ENCODE results near the gene CHN1.

Gene CHN1

DNA sequence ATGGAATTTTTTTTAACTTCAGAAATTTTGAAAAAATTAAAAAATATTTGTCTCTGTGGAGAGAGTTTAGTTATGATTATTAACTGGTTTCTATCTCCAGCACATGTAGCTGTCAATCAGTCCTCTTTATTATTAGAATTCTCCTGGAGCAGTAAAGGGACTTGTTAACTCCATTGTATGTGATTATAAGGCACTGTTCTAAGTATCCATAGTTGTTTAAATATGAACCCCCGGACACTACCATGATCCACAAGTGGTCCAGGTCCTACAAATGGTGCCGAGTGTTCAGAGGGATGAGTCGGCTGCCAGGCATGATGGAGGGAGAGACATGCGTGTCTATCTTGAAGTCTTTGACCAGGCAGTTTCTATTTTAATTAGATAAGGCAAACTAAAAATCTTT lies 241.4 kb downstream of the CHN1 start:
- no peaks in the 10 kb centered on the region for H3K9me3 ChIP-seq (ENCODE audit: control insufficient read depth, insufficient read depth, low read length)
- H3K36me3 ChIP-seq (ENCODE audit: control insufficient read depth, insufficient read depth, low read length) = no peaks in the 10 kb centered on the region
- H3K4me3 ChIP-seq (ENCODE audit: low read depth, low read length) = no peak overlapping the region
- H3K4me1 ChIP-seq (ENCODE audit: control insufficient read depth, insufficient read depth, low read length) = peaks cover 5% of the 10 kb centered on the region
- H3K9ac ChIP-seq (ENCODE audit: low read depth, low read length) = no peak overlapping the region
- H3K27me3 ChIP-seq (ENCODE audit: control insufficient read depth, insufficient read depth, low read length) = no peaks in the 10 kb centered on the region

DNA sequence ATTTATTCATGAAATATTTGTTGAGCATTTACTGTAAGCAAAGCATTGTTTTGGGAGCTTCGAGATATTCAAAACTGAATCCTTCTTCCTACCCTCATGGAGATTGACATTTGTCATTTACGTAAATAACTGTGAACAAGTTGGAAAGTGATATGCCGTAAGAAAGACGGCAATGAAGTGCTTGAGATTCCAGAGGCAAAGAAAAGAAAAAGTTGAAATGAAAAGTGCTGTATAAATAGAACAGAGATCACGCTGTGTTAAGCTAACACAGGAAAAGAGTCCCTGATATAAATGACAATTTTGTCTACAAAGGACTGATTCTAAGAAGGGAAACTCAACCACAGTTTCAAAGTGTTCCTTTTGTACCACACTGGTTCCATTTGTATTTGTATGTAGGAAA lies 242.7 kb downstream of the CHN1 start:
- peaks cover 5% of the 10 kb centered on the region for H3K4me1 ChIP-seq (ENCODE audit: control insufficient read depth, insufficient read depth, low read length)
- H3K9ac ChIP-seq (ENCODE audit: low read depth, low read length) = no peak overlapping the region
- no peaks in the 10 kb centered on the region for H3K36me3 ChIP-seq (ENCODE audit: control insufficient read depth, insufficient read depth, low read length)
- H3K4me3 ChIP-seq (ENCODE audit: low read depth, low read length) = no peak overlapping the region
- no peaks in the 10 kb centered on the region for H3K27me3 ChIP-seq (ENCODE audit: control insufficient read depth, insufficient read depth, low read length)
- H3K9me3 ChIP-seq (ENCODE audit: control insufficient read depth, insufficient read depth, low read length) = no peaks in the 10 kb centered on the region

GRCh38 chr2:174761837-174762236 lies 243.3 kb downstream of the CHN1 start:
- Histone ChIP-seq H3K4me3 (ENCODE audit: low read depth, low read length) (no peak overlapping the region), H3K36me3 (ENCODE audit: control insufficient read depth, insufficient read depth, low read length) (no peaks in the 10 kb centered on the region), H3K9me3 (ENCODE audit: control insufficient read depth, insufficient read depth, low read length) (no peaks in the 10 kb centered on the region), H3K9ac (ENCODE audit: low read depth, low read length) (no peak overlapping the region), H3K27me3 (ENCODE audit: control insufficient read depth, insufficient read depth, low read length) (no peaks in the 10 kb centered on the region), H3K4me1 (ENCODE audit: control insufficient read depth, insufficient read depth, low read length) (peaks cover 5% of the 10 kb centered on the region)

DNA sequence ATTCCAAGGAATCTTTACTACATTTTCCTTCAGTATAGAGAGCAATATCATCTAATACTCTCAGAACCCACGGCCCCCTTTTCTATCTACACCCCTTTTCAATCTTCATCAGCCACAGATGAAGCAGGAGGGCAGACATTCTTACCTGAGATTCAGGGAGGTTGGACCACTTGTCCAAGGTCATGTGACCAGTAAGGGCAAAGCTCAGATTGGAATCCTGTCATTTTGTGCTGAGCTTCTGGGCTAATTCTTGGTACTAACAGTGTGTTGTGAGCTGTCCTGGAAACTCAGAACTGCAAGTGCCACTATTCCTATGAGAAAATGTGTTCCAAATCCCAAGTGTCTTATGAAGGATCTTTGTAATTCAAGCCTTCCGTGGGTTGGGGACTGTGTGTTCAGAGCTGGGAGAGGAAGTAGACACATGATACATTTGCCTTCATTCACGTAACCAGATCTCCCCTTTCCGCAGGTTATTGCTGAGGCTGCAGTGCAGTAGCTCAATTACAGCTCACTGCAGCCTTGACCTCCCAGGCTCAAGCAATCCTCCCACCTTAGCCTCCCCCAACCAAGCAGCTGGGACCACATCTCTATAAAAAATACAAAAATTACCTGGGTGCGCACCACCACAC lies 244.2 kb downstream of the CHN1 start:
- Histone ChIP-seq H3K36me3 (ENCODE audit: control insufficient read depth, insufficient read depth, low read length) (no peaks in the 10 kb centered on the region), H3K9ac (ENCODE audit: low read depth, low read length) (no peak overlapping the region), H3K27me3 (ENCODE audit: control insufficient read depth, insufficient read depth, low read length) (no peaks in the 10 kb centered on the region), H3K9me3 (ENCODE audit: control insufficient read depth, insufficient read depth, low read length) (no peaks in the 10 kb centered on the region), H3K4me3 (ENCODE audit: low read depth, low read length) (no peak overlapping the region), H3K4me1 (ENCODE audit: control insufficient read depth, insufficient read depth, low read length) (peaks cover 5% of the 10 kb centered on the region)

DNA sequence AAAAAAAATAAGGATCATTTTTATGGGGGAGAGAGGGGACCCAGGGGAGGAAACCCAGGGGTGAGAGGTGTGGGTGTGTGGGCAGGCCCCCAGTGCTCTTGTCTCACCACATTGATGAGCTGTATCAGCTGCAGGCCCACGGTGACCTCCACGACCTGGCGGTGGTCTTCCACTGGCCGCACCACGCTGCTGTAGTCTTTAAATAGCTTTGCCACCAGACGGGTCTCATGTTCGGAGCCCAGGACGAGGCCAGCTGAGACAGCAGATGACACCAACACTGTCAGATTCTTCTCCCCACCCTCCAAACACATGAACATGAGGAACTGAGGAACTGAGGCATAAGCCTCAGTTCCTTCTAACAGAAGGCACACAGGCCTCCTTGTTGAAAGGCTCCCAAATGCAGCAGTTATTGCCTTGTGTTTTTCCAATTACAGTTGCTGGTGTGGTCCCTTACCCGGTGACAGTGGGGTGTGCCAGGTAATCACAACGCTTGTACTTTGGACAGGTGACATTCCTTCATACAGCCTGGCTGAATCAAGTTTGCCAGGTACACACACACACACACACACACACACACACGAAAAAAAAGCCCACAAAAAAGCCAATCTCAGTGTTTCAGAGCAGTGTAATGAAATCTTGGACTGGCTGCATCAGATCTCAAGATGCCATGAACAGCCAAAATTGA lies 245.7 kb downstream of the CHN1 start:
- H3K9ac ChIP-seq (ENCODE audit: low read depth, low read length) = no peak overlapping the region
- peaks cover 5% of the 10 kb centered on the region for H3K4me1 ChIP-seq (ENCODE audit: control insufficient read depth, insufficient read depth, low read length)
- no peaks in the 10 kb centered on the region for H3K27me3 ChIP-seq (ENCODE audit: control insufficient read depth, insufficient read depth, low read length)
- H3K9me3 ChIP-seq (ENCODE audit: control insufficient read depth, insufficient read depth, low read length) = no peaks in the 10 kb centered on the region
- H3K36me3 ChIP-seq (ENCODE audit: control insufficient read depth, insufficient read depth, low read length) = no peaks in the 10 kb centered on the region
- no peak overlapping the region for H3K4me3 ChIP-seq (ENCODE audit: low read depth, low read length)

- Histone ChIP-seq H3K9ac (ENCODE audit: low read depth, low read length) (no peak overlapping the region), H3K4me3 (ENCODE audit: low read depth, low read length) (no peak overlapping the region), H3K9me3 (ENCODE audit: control insufficient read depth, insufficient read depth, low read length) (no peaks in the 10 kb centered on the region), H3K36me3 (ENCODE audit: control insufficient read depth, insufficient read depth, low read length) (no peaks in the 10 kb centered on the region), H3K4me1 (ENCODE audit: control insufficient read depth, insufficient read depth, low read length) (no peaks in the 10 kb centered on the region), H3K27me3 (ENCODE audit: control insufficient read depth, insufficient read depth, low read length) (no peaks in the 10 kb centered on the region)
Observed at GRCh38 chr2:174756743-174757142, 248.4 kb downstream of the CHN1 start.

DNA sequence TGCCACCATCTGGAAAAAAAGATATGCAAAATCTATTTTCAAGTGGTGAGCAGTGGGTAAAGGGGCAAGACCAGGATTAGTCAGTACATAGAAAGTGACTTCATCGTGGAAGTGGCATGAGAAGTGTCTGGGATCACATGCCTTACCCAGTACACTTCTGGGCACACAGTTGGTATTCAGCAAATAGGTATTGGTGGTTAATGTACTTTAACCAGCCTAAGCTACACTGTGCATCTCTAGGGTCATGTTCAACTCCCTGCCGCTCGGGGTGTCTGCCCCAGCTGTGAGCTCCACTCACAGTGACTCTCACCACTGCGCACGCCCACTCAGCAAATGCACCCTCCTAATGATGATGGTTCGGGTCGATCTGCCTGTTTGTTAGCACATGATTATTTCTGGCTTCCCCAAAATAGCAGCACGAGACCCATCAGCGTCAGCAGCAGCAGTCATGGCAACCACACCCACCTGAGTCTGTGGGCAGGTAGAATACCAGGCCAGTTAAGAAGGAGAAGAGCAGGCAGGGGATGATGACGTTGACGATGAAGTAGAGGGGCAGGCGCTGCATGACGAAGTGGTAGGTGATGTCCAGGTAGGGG lies 252.0 kb downstream of the CHN1 start:
- no peaks in the 10 kb centered on the region for H3K36me3 ChIP-seq (ENCODE audit: control insufficient read depth, insufficient read depth, low read length)
- H3K4me1 ChIP-seq (ENCODE audit: control insufficient read depth, insufficient read depth, low read length) = peaks cover 6% of the 10 kb centered on the region
- H3K9me3 ChIP-seq (ENCODE audit: control insufficient read depth, insufficient read depth, low read length) = no peaks in the 10 kb centered on the region
- no peak overlapping the region for H3K9ac ChIP-seq (ENCODE audit: low read depth, low read length)
- no peak overlapping the region for H3K4me3 ChIP-seq (ENCODE audit: low read depth, low read length)
- no peaks in the 10 kb centered on the region for H3K27me3 ChIP-seq (ENCODE audit: control insufficient read depth, insufficient read depth, low read length)

- Histone ChIP-seq H3K27me3 (ENCODE audit: control insufficient read depth, insufficient read depth, low read length) (no peaks in the 10 kb centered on the region), H3K4me3 (ENCODE audit: low read depth, low read length) (no peak overlapping the region), H3K36me3 (ENCODE audit: control insufficient read depth, insufficient read depth, low read length) (no peaks in the 10 kb centered on the region)
Observed at GRCh38 chr2:174752403-174753037, 252.7 kb downstream of the CHN1 start.

DNA sequence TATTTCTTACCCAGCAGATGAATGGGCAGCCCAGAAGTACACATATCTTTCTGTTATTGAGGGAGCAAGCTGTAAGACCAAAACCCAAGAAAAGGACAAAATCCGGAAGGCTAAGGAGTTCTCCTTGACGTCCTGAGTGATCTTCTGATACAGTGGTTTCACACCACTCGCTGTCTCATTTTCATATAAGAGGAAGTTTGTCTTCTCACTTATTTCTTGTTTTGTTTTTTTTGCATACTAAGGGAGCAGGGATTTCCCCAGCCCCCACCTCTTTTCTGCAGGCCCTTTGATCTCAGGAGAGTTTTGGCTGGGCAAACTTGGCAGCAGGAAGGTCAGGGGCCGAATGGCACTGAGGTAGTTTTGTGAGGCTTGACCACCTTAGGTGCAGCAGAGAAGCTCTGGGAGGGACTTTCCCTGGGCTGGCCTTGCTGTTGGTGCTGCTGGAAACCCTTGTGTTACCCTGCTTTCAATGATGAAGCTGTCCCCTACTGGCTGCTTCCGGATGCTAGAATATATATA lies 254.2 kb downstream of the CHN1 start:
- H3K9me3 ChIP-seq (ENCODE audit: control insufficient read depth, insufficient read depth, low read length) = no peaks in the 10 kb centered on the region
- H3K4me3 ChIP-seq (ENCODE audit: low read depth, low read length) = no peak overlapping the region
- H3K4me1 ChIP-seq (ENCODE audit: control insufficient read depth, insufficient read depth, low read length) = peaks cover 6% of the 10 kb centered on the region
- H3K36me3 ChIP-seq (ENCODE audit: control insufficient read depth, insufficient read depth, low read length) = no peaks in the 10 kb centered on the region
- no peak overlapping the region for H3K9ac ChIP-seq (ENCODE audit: low read depth, low read length)
- H3K27me3 ChIP-seq (ENCODE audit: control insufficient read depth, insufficient read depth, low read length) = no peaks in the 10 kb centered on the region

More at GRCh38 chr2:174752403-174753037, 252.7 kb downstream of the CHN1 start:
- H3K4me1 ChIP-seq (ENCODE audit: control insufficient read depth, insufficient read depth, low read length) = peaks cover 6% of the 10 kb centered on the region
- no peak overlapping the region for H3K9ac ChIP-seq (ENCODE audit: low read depth, low read length)
- no peaks in the 10 kb centered on the region for H3K9me3 ChIP-seq (ENCODE audit: control insufficient read depth, insufficient read depth, low read length)

DNA sequence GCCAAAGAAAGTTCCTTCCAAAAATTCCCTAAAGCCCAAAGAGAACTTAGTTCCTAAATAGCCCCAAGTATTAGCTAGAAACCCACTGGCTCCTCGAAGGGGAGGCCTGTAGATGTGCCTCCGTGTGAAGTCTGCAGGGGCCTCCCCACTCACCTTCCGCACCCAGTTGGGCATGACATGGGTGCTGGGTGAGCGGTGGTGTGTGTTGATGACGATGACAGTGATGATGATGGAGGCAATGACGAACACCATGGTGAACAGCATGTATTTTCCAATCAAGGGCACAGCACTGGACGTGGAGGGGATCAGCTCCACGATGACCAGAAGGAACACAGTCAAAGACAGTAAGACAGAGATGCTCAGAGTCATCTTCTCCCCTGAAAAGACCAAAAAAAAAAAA lies 255.4 kb downstream of the CHN1 start:
- Histone ChIP-seq H3K4me1 (ENCODE audit: control insufficient read depth, insufficient read depth, low read length) (peaks cover 6% of the 10 kb centered on the region), H3K4me3 (ENCODE audit: low read depth, low read length) (no peak overlapping the region), H3K9ac (ENCODE audit: low read depth, low read length) (no peak overlapping the region), H3K27me3 (ENCODE audit: control insufficient read depth, insufficient read depth, low read length) (no peaks in the 10 kb centered on the region), H3K9me3 (ENCODE audit: control insufficient read depth, insufficient read depth, low read length) (no peaks in the 10 kb centered on the region), H3K36me3 (ENCODE audit: control insufficient read depth, insufficient read depth, low read length) (no peaks in the 10 kb centered on the region)

DNA sequence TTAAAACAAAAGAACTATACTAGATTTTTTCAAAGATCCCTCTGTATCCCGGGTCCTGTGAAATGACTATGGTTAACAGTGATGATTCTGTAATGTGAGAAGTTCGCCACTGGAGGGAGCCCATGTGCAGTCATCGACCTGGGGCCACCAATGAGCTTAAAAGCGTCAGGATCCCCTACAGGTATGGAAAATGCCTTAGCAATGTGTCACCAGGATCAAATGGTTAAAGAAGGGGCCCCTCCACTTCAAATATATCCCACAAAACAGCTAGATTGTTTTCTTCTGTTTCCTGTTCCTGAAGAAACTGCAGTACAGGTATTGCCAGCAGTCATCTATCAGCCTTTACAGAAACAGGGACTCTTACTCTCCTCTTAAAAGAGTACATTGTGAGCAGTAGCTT lies 256.2 kb downstream of the CHN1 start:
- H3K36me3 ChIP-seq (ENCODE audit: control insufficient read depth, insufficient read depth, low read length) = no peaks in the 10 kb centered on the region
- no peak overlapping the region for H3K4me3 ChIP-seq (ENCODE audit: low read depth, low read length)
- no peak overlapping the region for H3K9ac ChIP-seq (ENCODE audit: low read depth, low read length)
- H3K9me3 ChIP-seq (ENCODE audit: control insufficient read depth, insufficient read depth, low read length) = no peaks in the 10 kb centered on the region
- no peaks in the 10 kb centered on the region for H3K27me3 ChIP-seq (ENCODE audit: control insufficient read depth, insufficient read depth, low read length)
- peaks cover 6% of the 10 kb centered on the region for H3K4me1 ChIP-seq (ENCODE audit: control insufficient read depth, insufficient read depth, low read length)

All from iPS-15b (cell line).